ENCODE data around the gene SLC13A4.
"Not testable (repeated sequence)": the region's sequence is repeated elsewhere in the genome, so short reads cannot be mapped to it uniquely, and the experiment has no call there.

The SLC13A4 gene

GRCh38 chr7:135718219-135718618 lies 9.8 kb downstream of the SLC13A4 start:
- DNase-seq: no peak

GRCh38 chr7:135717693-135718092 lies 10.3 kb downstream of the SLC13A4 start:
- no peak for DNase-seq

- DNase-seq: no peak
Observed at GRCh38 chr7:135716677-135717238, 11.2 kb downstream of the SLC13A4 start.

- DNase-seq: no peak
Observed at GRCh38 chr7:135715673-135716072, 12.3 kb downstream of the SLC13A4 start.

- no peak for DNase-seq
Observed at GRCh38 chr7:135715055-135715522, 12.9 kb downstream of the SLC13A4 start.

GRCh38 chr7:135714534-135715009 lies 13.4 kb downstream of the SLC13A4 start:
- no peak for DNase-seq

- no peak for DNase-seq
Observed at GRCh38 chr7:135713836-135714470, 14.0 kb downstream of the SLC13A4 start.

- DNase-seq: no peak
Observed at GRCh38 chr7:135712796-135713195, 15.2 kb downstream of the SLC13A4 start.

- DNase-seq: no peak
Observed at GRCh38 chr7:135712182-135712782, 15.7 kb downstream of the SLC13A4 start.

- no peak for DNase-seq
Observed at GRCh38 chr7:135711139-135711469, 16.9 kb downstream of the SLC13A4 start.

GRCh38 chr7:135710417-135711138 lies 17.4 kb downstream of the SLC13A4 start:
- no peak for DNase-seq

- no peak for DNase-seq
Observed at GRCh38 chr7:135709508-135709907, 18.5 kb downstream of the SLC13A4 start.

- DNase-seq: no peak
Observed at GRCh38 chr7:135708041-135708440, 19.9 kb downstream of the SLC13A4 start.

GRCh38 chr7:135707570-135707966 lies 20.4 kb downstream of the SLC13A4 start:
- no peak for DNase-seq

- DNase-seq: no peak
Observed at GRCh38 chr7:135706858-135707569, 21.0 kb downstream of the SLC13A4 start.

GRCh38 chr7:135706038-135706742 lies 21.8 kb downstream of the SLC13A4 start:
- DNase-seq: no peak

- no peak for DNase-seq
Observed at GRCh38 chr7:135704698-135705097, 23.3 kb downstream of the SLC13A4 start.

GRCh38 chr7:135704074-135704473 lies 23.9 kb downstream of the SLC13A4 start:
- DNase-seq: no peak

- DNase-seq: no peak
Observed at GRCh38 chr7:135697276-135698049, 30.5 kb downstream of the SLC13A4 start.

- DNase-seq: no peak
Observed at GRCh38 chr7:135693558-135693957, 34.4 kb downstream of the SLC13A4 start.

- DNase-seq: not testable (repeated sequence)
Observed at GRCh38 chr7:135692606-135693005, 35.4 kb downstream of the SLC13A4 start.

- DNase-seq: no peak
Observed at GRCh38 chr7:135692055-135692454, 35.9 kb downstream of the SLC13A4 start.

All from kidney glomerular epithelial cell (primary cell).